ENCODE measurements around the gene CD244.

DNA sequence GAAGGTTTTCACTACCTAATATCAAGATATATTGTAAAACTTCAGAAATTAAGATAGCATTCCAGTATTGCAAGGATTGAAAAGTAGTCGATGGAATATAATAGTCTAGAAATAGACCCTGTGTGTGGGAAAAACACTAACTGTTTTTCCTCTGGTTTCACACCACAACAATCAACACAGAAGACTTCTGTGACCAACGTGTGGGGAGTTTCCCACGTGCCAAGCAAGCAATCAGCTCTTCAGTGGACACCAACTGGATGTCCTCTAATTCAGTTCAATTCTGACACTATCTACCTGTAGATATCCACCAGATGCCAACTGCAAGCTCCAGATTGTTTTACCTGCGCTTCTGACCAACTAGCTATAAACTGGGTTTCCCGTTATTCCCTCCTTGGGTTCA lies 12.1 kb downstream of the CD244 start:
- TF ChIP-seq POLR2A (IDR thresholded peaks at IDR 0.05), result no peak
- TF ChIP-seq, protein P1, sequence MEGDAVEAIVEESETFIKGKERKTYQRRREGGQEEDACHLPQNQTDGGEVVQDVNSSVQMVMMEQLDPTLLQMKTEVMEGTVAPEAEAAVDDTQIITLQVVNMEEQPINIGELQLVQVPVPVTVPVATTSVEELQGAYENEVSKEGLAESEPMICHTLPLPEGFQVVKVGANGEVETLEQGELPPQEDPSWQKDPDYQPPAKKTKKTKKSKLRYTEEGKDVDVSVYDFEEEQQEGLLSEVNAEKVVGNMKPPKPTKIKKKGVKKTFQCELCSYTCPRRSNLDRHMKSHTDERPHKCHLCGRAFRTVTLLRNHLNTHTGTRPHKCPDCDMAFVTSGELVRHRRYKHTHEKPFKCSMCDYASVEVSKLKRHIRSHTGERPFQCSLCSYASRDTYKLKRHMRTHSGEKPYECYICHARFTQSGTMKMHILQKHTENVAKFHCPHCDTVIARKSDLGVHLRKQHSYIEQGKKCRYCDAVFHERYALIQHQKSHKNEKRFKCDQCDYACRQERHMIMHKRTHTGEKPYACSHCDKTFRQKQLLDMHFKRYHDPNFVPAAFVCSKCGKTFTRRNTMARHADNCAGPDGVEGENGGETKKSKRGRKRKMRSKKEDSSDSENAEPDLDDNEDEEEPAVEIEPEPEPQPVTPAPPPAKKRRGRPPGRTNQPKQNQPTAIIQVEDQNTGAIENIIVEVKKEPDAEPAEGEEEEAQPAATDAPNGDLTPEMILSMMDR (IDR thresholded peaks at IDR 0.05), result no peak
- no peak for TF ChIP-seq EP300 (IDR thresholded peaks at IDR 0.05)

All from gastroesophageal sphincter (tissue), 3 donors.